HCT116 (cell line): ENCODE results near the gene R3HDM1. TPM values are rescaled to one million over a fixed set of nuclear protein-coding genes. Genes with fewer than 3 reads are reported as not detected.

ENCODE experiments used
- ATAC-seq: fragments of 200-7000 bp; cut with Tn5 transposase; 2 replicates; pipeline ENCODE4 v1.9.1; 2020; ENCODE audit warnings: mild to moderate bottlenecking, moderate library complexity
- BruUV-seq: library from RNA; stranded (reverse); fragments of 400-500 nt; replicated peaks from 2 replicates; lab custom pipeline; 2021; lab: Mats Ljungman, UMichigan
- CTCF ChIA-PET: fragments of 300-600 bp; sonication (Branson Sonifier 250); formaldehyde crosslinking; loops from one replicate; lab custom pipeline; 2021; ENCODE audit warnings: antibody characterized with exemption; lab: Charles Lee
- POLR2A ChIA-PET: fragments of 300-600, 350-600 bp; sonication (Branson Sonifier 250); formaldehyde crosslinking; loops from one replicate; lab custom pipeline; 2021; ENCODE audit warnings: antibody characterized with exemption; lab: Charles Lee
- RAD21 ChIA-PET, 2 experiments: fragments of 300-600 bp; sonication (Branson Sonifier 250); formaldehyde crosslinking; loops; one replicate each; lab custom pipeline; 2023; ENCODE audit warnings: low total read pairs in 2 of 2; ENCODE audit not compliant: uncharacterized antibody in 2 of 2, unreplicated experiment in 2 of 2, low non-redundant PET in 1 of 2; lab: Charles Lee
- DNase-seq: peaks from one replicate; pipeline ENCODE4 v3.0.0-alpha.2; 2010; ENCODE audit warnings: low read depth, low spot score
- H2AFZ ChIP-seq: fragments of 200-600 bp; shearing (Covaris generic), sonication (generic); 2 replicates; pipeline ENCODE4 v1.6.1; 2017; ENCODE audit warnings: low read depth, mixed run types, mixed read lengths, antibody characterized with exemption, low read length; ENCODE audit not compliant: poor library complexity, severe bottlenecking
- H3K27ac ChIP-seq: 2 replicates; pipeline ENCODE4 v1.5.1; 2012; ENCODE audit warnings: low read depth, low read length
- H3K27me3 ChIP-seq: fragments of 200-600 bp; sonication (generic); 2 replicates; pipeline ENCODE4 v1.6.1; 2016; ENCODE audit warnings: mixed run types, low read length, mixed read lengths; ENCODE audit not compliant: insufficient read depth
- H3K36me3 ChIP-seq, 2 experiments: fragments of 200-500 bp in 1 of 2; fragments of 200-600 bp in 1 of 2; sonication (Bioruptor generic) in 1 of 2; sonication (generic) in 1 of 2; 2 replicates each; pipeline versions ENCODE4 v1.5.1 to v1.6.1; 2014 to 2016; ENCODE audit warnings: low read length in 2 of 2, inconsistent platforms in 1 of 2, mixed read lengths in 1 of 2, mixed run types in 1 of 2; ENCODE audit not compliant: insufficient read depth in 2 of 2, control insufficient read depth in 1 of 2
- H3K4me1 ChIP-seq, 2 experiments: fragments of 200-600 bp in 1 of 2; sonication (generic) in 1 of 2; 2 replicates each; pipeline versions ENCODE4 v1.5.1 to v1.6.1; 2012 to 2017; ENCODE audit warnings: low read length in 2 of 2, inconsistent platforms in 1 of 2, mild to moderate bottlenecking in 1 of 2, mixed read lengths in 1 of 2, mixed run types in 1 of 2, moderate library complexity in 1 of 2; ENCODE audit not compliant: insufficient read depth in 2 of 2, control insufficient read depth in 1 of 2
- H3K4me2 ChIP-seq: fragments of 200-600 bp; sonication (generic); 2 replicates; pipeline ENCODE4 v1.6.1; 2017; ENCODE audit warnings: mixed run types, low read length, mixed read lengths
- H3K4me3 ChIP-seq, 2 experiments: fragments of 200-600 bp in 1 of 2; sonication (generic) in 1 of 2; replicated peaks in 1 of 2; 2 replicates each; pipeline ENCODE4 v1.5.1; 2011 to 2016; ENCODE audit warnings: low read length in 2 of 2, control low read depth in 1 of 2, low read depth in 1 of 2, mild to moderate bottlenecking in 1 of 2, mixed read lengths in 1 of 2, mixed run types in 1 of 2
- H3K79me2 ChIP-seq: fragments of 200-600 bp; sonication (generic); 2 replicates; pipeline ENCODE4 v1.6.1; 2017; ENCODE audit warnings: mild to moderate bottlenecking, mixed run types, low read length, moderate library complexity, mixed read lengths; ENCODE audit not compliant: insufficient read depth
- H3K9ac ChIP-seq: fragments of 200-600 bp; sonication (generic); 2 replicates; pipeline ENCODE4 v1.6.1; 2016; ENCODE audit warnings: low read length, mixed read lengths
- H3K9me2 ChIP-seq: fragments of 200-600 bp; sonication (generic), shearing (Covaris generic); 2 replicates; pipeline ENCODE4 v1.6.1; 2017; ENCODE audit warnings: mixed run types, mild to moderate bottlenecking, moderate library complexity; ENCODE audit not compliant: insufficient read depth
- H3K9me3 ChIP-seq, 2 experiments: fragments of 200-500 bp in 1 of 2; fragments of 200-600 bp in 1 of 2; sonication (Bioruptor generic) in 1 of 2; sonication (generic) in 1 of 2; 2 replicates each; pipeline ENCODE4 v1.6.1; 2014 to 2017; ENCODE audit warnings: low read length in 2 of 2, mixed read lengths in 2 of 2, inconsistent platforms in 1 of 2, low read depth in 1 of 2, mild to moderate bottlenecking in 1 of 2, mixed run types in 1 of 2, moderate library complexity in 1 of 2; ENCODE audit not compliant: control insufficient read depth in 1 of 2, insufficient read depth in 1 of 2
- H4K20me1 ChIP-seq: fragments of 200-600 bp; sonication (generic), shearing (Covaris generic); 2 replicates; pipeline ENCODE4 v1.6.1; 2017; ENCODE audit warnings: mixed run types, mild to moderate bottlenecking, moderate library complexity; ENCODE audit not compliant: insufficient read depth
- CTCF ChIP-seq, 3 experiments: fragments of 200-600 bp in 1 of 3; sonication (generic) in 1 of 3; IDR thresholded peaks in 2 of 3; conservative IDR thresholded peaks in 1 of 3; 2 replicates each; pipeline ENCODE4 v1.5.1; 2012 to 2017; ENCODE audit warnings: low read depth in 2 of 3, low read length in 2 of 3, antibody characterized with exemption in 1 of 3, borderline replicate concordance in 1 of 3, control low read depth in 1 of 3, mild to moderate bottlenecking in 1 of 3, mixed read lengths in 1 of 3, mixed run types in 1 of 3, moderate library complexity in 1 of 3; ENCODE audit not compliant: insufficient read depth in 1 of 3
- EGR1 ChIP-seq: IDR thresholded peaks from 2 replicates; pipeline ENCODE4 v1.6.1; 2012; ENCODE audit warnings: low read depth
- MAX ChIP-seq: IDR thresholded peaks from 2 replicates; pipeline ENCODE4 v1.6.1; 2012
- intact Hi-C: fragments of 100-400 bp; cut with micrococcal nuclease; formaldehyde crosslinking; loops from 2 replicates; pipeline ENCODE4 v1.10.0; 2022
- total RNA-seq: library from RNA; stranded (reverse); gene quantifications from one replicate; pipeline ENCODE4 v1.2.1, GENCODE V29; 2021; ENCODE audit not compliant: unreplicated experiment
- TF ChIP-seq, protein P1 (sequence below): IDR thresholded peaks from 2 replicates; pipeline ENCODE4 v1.6.1; 2012; ENCODE audit warnings: low read depth

R3HDM1 gene
- total RNA-seq, 1 experiment from 2014 or later: 43.1 TPM

- Histone ChIP-seq H3K36me3 (no peaks in the 10 kb centered on the region), H3K4me2 (no peak overlapping the region), H3K9me3 (no peaks in the 10 kb centered on the region), H3K4me3 (no peak overlapping the region), H3K4me1 (no peaks in the 10 kb centered on the region), H3K9me2 (no peaks in the 10 kb centered on the region), H3K9ac (no peak overlapping the region), H4K20me1 (no peaks in the 10 kb centered on the region), H2AFZ (no peak overlapping the region), H3K79me2 (peaks cover 35% of the 10 kb centered on the region), H3K27ac (no peak overlapping the region), H3K27me3 (no peaks in the 10 kb centered on the region)
- no peak for ATAC-seq
- no peak for DNase-seq
- POLR2A ChIA-PET: interaction anchor here (1.0 kb wide), 1 partner anchor 581 kb away, joined by 3 read pairs; no protein-coding TSS in a partner anchor
- intact Hi-C loops: loop anchor here (5.0 kb wide), 2 partner anchors 108 to 583 kb away; no protein-coding TSS in a partner anchor
- RAD21 ChIA-PET: no interaction called here
- no TSS peak for BruUV-seq
- TF ChIP-seq, protein P1, sequence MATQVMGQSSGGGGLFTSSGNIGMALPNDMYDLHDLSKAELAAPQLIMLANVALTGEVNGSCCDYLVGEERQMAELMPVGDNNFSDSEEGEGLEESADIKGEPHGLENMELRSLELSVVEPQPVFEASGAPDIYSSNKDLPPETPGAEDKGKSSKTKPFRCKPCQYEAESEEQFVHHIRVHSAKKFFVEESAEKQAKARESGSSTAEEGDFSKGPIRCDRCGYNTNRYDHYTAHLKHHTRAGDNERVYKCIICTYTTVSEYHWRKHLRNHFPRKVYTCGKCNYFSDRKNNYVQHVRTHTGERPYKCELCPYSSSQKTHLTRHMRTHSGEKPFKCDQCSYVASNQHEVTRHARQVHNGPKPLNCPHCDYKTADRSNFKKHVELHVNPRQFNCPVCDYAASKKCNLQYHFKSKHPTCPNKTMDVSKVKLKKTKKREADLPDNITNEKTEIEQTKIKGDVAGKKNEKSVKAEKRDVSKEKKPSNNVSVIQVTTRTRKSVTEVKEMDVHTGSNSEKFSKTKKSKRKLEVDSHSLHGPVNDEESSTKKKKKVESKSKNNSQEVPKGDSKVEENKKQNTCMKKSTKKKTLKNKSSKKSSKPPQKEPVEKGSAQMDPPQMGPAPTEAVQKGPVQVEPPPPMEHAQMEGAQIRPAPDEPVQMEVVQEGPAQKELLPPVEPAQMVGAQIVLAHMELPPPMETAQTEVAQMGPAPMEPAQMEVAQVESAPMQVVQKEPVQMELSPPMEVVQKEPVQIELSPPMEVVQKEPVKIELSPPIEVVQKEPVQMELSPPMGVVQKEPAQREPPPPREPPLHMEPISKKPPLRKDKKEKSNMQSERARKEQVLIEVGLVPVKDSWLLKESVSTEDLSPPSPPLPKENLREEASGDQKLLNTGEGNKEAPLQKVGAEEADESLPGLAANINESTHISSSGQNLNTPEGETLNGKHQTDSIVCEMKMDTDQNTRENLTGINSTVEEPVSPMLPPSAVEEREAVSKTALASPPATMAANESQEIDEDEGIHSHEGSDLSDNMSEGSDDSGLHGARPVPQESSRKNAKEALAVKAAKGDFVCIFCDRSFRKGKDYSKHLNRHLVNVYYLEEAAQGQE: no peak
- TF ChIP-seq EGR1 (no peak), MAX (no peak), CTCF (IDR thresholded peaks at IDR 0.05 in 2 of 3, conservative IDR thresholded peaks at IDR 0.05 in 1 of 3; ENCODE audit: borderline replicate concordance in 1 of 3, insufficient read depth in 1 of 3, low read depth in 2 of 3, low read length in 2 of 3) (peak in 1 of 3 experiments; percentile 28; a peak in 1 of 6 replicates)
- CTCF ChIA-PET: interaction anchor here (0.7 to 1.5 kb wide), 6 partner anchors 15 to 580 kb away, joined by 3 to 5 read pairs (median 4); partner anchors contain the start of genes R3HDM1 and ZRANB3
Measured at GRCh38 chr2:135585586-135585985, 54.3 kb downstream of the R3HDM1 start.
